ENCODE measurements around the gene MX2. TPM values are rescaled to one million over a fixed set of nuclear protein-coding genes. Genes with fewer than 3 reads are reported as not detected.

The MX2 gene
- total RNA-seq, 2 experiments from 2014 or later, result 9.5 to 10.5 TPM

DNA sequence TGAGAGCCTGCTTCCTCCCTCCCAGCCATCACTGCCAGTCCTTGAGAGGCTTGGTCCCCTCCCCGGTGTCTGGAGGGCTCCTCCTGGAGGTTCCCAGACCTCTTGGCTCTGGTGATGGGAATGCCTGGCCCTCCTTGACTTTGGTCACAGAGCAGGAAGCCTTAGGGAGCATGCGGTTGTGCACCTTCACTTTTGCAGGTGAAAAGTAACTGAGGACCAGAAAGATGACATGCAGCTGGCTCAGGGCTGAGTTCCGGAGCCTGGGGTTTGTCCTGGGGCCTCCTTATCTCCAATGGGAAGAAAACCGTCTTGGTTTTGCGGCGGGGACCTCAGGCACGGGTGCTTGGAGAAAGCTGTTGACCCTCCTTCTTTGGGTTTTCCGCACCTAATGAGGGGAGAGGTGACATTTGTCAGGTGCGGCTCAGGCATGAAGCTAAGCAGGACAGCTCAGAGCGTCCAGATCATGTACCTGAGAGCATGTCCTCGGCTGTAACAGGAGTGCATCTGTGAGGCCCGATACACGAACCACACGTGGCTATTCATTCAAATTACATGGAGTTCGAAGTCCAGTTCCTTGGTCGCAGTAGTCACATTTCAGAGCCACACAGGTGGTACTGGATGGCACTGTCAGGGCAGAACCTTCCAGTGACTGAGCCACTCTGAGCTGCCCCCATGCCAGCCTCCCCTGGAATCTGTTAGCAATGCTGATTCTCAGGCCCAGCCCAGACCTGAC is 608 bp upstream of the MX2 start:
- ChIA-PET CTCF (no interaction called here), POLR2A (interaction anchor here (1.9 kb wide), 1 partner anchor 8 kb away, joined by 6 read pairs; no protein-coding TSS in a partner anchor)

DNA sequence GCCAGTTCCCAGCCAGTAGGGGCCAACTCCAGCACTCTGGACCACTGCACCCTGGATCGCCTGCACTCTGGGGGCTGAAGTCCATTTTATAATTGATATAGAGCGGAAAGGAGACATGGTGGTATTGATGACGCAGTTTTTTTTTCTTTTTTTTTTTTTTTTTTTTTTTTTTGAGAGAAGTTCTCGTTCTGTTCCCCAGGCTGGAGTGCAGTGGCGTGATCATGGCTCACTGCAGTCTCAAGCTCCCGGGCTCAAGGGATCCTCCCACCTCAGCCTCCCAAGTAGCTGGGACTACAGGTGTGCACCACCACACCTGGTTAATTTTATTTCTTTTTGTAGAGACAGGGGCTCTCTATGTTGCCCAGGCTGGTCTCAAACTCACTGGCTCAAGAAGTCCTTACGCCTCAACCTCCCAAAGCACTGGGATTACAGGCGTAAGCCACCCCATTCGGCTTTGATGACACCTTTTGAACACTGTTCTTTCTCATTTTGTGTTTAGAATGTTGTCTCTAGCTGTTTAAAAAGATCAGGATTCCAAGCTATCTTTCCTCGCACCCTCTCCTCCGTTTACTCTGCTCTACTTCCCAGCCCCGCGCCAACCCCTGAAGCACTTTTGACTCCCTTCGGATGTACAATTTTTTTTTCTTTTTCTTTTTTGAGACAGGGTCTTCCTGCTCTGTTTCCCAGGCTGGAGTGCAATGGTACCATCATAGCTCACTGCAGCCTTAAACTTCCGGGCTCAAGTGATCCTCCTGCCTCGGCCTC is 960 bp downstream of the MX2 start:
- ChIA-PET POLR2A (interaction anchor here (0.6 kb wide), 1 partner anchor 57 kb away, joined by 5 read pairs; no protein-coding TSS in a partner anchor), CTCF (interaction anchor here (1.5 kb wide), 1 partner anchor 8 kb away, joined by 5 read pairs; no protein-coding TSS in a partner anchor)

DNA sequence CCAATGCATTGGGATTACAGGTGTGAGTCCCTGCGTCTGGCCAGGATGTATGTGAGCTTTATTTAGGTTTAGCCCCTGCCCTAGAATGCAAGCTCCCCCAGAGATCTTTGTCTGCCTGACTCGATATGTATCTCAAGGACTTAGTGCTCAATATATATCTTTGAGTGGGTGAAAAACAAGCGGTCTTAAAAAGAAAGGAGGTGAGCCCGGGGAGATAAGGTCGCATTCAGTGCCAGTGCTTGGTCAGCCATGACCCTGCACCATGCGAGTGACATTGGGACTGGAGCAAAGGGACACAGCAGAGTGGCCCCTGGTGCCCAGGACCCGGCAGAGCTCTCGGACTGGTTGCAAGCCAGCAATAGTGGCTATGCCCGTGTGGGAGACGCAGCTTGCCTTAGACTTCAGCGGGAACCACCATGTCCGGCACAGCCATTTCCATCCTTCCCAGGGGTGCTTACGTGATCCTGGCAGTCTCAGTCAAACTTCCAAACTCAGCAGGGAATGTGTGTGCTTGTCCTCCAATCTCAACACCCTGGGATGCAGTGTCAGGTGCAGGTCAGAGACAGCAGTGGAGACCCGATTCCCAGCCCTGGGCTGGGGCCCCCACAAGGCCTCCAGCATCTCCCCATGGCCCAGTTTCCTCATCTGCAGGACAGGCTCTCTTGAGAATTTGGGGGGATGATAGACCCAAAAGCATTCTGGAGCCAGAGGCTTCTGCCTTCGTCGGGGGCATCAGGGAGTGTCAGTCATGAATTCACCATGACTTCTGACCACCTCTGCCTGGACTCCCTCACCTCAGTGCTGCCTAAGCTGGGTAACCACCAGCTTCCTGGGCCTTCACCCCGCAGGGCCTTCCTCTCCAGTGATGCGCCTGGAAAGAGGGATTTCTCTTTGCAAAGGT is 1.8 kb downstream of the MX2 start:
- ChIA-PET POLR2A (interaction anchor here (0.6 kb wide), 1 partner anchor 66 kb away, joined by 10 read pairs; no protein-coding TSS in a partner anchor), CTCF (no interaction called here)

DNA sequence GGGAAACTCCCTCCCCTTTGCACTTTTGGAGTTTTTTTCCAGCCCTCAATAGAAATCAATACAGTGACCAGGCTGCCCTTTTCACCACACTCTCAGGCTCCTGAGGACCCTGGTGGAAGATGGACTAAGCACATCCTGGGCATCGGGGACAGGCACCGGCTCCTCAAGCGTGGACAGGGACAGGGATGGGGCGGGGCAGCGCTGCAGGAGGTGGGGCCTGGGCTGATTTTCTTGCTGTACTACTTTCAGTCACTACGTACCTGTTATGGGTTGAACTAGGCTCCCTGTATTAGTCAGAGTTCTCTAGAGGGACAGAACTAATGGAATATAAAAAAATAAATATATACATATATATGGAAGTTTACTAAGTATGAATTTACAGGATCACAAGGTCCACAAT is 2.5 kb downstream of the MX2 start:
- ChIA-PET CTCF (no interaction called here), POLR2A (interaction anchor here (0.6 kb wide), 1 partner anchor 65 kb away, joined by 10 read pairs; no protein-coding TSS in a partner anchor)

DNA sequence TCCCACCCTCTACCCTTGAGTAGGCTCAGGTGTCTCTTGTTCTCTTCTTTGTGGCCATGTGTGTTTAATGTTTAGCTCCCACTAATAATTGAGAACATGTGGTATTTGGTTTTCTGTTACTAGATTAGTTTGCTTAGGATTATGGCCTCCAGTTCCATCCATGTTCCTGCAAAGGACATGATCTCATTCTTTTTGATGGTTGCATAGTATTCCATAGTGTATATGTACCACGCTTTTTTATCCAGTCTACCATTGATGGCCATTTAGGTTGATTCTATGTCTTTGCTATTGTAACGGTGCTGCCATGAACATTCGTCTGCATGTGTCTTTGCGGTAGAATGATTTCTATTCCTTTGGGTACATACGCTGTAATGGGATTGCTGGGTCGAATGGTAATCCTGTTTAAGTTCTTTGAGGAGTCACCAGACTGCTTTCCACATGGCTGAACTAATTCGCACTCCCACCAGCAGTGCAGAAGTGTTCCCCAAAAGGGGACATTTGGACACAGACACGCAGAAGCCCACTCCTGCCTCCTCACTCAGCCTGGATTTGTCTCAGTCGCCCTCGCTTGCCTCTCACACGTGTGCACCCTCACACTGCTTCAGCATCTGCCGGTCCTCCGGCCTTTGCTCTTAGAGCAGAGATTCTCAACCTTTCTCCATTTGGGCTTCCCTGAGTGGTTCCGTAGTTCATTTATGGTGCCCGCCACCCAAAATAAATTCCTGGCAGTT is 3.7 kb downstream of the MX2 start:
- ChIA-PET CTCF (no interaction called here), POLR2A (no interaction called here)

DNA sequence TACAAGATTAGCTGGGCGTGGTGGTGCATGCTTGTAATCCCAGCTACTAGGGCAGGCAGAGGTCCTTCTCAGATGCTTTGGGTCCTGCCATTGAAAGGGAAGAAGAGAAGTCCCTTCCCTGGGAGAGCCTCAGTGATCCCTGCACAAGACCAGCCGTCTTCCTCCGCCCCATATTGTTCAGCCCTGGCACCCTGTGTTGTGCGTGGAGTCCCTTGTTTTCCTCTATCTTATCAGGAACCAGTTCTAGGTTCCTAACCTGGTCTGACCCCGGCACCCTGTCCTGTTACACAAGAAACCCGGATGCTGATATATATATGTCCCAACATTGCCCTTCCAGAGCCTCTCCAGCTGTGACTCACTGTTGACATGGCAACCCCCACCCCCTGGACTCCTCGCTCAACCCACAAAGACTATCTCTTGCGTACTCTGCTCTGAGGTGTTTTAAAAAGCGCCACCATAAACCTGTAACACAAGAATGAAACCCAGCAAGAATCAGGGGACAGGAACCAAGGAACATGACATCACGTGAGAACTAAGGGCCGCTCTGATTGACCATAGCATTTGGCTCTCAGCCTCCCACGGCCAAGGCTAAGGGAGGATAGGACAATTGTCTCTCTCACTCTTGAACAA is 4.8 kb downstream of the MX2 start:
- ChIA-PET CTCF (no interaction called here), POLR2A (no interaction called here)

DNA sequence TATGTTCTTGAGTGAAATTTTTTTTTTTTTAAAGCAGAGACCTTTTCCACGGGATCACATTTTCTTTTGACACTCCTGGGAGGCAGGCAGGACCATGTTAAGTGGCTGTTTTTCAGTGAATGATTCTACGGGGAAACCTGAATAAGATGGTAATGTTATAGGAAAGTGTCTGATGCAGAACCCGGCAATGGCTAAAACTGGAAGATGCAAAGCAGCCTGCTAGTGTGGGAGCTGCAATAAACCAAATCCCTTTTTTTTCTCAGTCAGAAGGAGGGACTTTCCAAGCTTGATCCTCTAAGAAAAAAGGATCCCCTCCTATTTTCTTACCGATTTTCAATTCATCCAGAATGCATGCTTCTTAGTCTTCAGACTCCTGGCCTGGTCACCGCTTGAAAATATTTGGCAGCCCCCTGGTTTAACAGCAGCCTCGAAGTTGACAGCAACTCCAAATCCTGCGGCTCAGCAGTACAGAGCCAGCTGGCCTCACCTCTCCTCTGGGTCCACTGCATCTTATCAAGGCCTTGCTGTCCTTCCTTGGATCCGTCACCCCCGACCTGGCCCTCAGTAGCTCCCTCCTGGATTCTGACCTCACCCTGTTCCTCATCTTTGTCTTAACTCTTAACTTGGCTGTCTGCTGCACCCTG is 5.6 kb downstream of the MX2 start:
- CTCF ChIA-PET, result no interaction called here
- POLR2A ChIA-PET, result no interaction called here

DNA sequence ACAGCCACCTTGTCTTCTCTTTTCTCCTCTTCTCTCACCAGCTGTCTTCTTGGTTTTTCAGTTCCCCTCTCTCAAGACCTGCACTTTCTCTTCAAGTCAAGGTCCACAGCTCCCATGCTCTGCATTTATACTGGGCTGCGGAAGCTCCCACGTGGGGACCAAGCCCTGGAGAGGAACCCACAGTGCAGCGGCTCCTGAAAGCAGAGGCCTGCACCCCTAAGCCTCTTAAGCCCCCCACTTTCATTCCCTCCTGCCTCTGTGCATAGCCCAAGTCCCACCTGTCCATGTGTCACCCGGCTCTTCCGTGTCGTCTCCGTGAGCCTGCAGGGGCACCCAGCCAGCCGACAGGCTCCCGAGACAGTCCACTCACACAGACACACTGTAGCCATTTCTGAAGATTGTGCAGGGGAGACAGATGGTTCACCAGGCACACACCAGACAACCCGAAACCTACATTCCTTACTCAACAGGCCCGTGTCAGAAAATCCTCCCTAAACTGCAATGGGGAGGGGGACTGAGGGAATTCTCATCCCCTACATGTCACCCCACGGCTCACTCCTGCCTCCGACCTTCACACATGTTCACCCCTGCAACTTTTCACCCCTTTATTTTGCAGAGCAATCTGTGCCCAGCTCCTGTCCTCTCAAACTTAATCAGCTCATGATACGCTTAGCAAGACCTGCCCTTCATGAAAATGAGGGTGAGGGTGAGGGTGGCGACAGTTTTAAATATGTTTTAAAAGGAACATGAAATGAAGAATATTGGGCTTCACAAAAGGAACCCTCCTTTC is 6.3 kb downstream of the MX2 start:
- ChIA-PET POLR2A (no interaction called here), CTCF (no interaction called here)

DNA sequence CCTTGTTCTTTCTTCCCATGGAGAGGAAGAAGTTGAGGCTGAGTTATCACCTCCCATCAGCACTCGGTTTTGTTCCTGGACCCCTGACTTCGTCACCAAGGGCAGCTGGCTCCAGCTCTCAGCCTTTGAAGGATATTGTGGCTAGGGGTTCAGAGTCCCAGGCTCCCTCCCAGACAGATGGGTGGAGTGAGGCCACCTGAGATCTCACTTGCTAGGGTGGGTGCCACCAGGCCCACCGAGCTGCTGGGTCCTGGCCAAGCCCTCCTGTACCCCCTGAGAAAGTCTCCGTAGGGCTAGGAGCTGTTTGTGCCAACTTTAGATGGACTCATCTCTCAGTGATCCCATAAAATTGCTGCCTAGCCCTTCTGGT is 6.9 kb downstream of the MX2 start:
- CTCF ChIA-PET, result no interaction called here
- POLR2A ChIA-PET, result interaction anchor here (1.1 to 1.2 kb wide), 2 partner anchors 8 to 57 kb away, joined by 3 to 6 read pairs; partner anchors contain the start of gene MX1

DNA sequence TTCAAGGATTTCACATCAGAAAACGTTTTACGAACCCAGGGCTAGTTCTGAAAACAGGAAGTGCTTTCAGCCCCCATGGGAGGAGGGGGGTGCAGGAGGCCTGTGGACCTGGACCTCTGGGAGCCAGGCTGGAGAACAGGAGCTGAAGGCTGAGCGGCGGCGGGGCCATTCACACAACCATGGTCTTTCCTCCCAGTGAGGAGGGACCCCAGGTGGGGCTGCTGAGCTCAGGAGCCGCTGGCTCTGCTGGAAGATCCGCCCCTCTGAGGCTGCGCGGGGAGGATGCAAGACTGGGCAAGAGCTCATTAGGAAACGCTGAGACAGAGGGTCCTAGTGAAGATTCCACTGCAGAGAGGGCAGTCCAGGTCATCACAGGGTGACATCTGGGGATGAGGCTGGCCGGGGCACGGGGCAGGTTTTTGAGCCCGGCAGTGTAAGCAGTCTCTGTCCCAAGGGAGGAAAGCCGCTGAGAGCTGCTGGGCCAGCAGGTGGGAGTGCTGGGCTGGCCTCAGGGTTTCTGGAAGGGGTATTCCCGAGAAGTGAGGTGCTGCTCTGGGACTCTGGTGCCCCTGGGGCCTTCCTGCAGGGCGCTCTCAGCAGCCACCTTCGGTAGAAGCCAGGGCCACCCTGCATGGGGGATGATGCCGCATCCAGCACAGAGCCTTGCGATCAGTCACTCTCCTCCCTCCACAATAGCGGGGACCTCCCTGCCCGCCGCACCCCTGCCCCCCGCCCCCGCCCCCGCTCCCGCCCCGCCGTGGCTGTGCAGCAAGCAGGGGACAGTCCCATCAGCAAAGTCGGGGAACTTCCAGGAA is 7.5 kb downstream of the MX2 start:
- ChIA-PET CTCF (no interaction called here), POLR2A (interaction anchor here (1.1 to 1.2 kb wide), 2 partner anchors 8 to 56 kb away, joined by 3 to 6 read pairs; partner anchors contain the start of gene MX1)

DNA sequence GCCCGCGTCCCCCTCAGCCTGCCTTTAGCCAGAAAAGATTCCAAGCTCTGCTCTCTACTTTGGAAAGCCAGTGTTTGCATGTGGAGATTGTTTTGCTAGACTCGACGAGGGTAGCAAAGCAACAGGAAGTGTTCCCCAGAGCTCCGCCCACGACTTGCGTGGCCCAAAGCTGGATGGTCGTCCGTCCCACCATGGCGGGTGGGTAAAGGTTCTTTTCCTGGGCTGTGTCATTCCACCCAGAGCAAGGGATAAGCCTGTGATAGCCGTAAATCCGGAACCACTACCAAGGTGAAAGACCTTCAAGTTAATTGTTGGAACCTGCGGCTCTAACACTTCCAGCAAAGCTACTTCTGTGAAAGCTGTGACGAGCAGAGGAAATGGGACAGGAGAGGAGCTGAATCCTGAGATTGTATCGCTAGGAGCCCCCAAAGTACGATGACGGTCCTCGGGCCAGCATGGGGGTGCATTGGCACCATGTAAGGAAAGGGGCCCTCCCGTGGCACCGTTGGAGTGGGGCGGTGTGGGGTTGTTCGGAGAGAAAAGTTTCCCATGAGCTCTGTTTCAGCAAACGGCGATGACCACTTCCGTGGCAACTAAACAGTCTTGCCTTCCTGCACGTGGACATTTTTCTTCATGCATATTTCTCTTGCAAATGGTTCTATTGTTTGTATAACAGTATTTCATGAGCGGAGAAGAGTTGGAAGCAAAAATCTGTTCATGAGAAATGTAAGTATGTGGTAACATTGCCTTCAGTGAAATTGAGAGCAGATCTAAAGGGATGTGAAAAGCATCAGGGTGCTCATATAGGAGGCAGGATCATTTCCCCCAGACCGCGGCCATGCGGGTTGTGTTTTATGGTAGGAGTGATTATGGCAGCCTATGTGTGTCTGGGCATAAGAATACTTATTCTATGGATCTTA is 8.4 kb downstream of the MX2 start:
- CTCF ChIA-PET, result interaction anchor here (1.7 kb wide), 1 partner anchor 8 kb away, joined by 5 read pairs; the partner anchor contains the start of gene MX2
- POLR2A ChIA-PET, result interaction anchor here (0.5 to 1.2 kb wide), 2 partner anchors 9 to 112 kb away, joined by 3 to 6 read pairs; no protein-coding TSS in a partner anchor

DNA sequence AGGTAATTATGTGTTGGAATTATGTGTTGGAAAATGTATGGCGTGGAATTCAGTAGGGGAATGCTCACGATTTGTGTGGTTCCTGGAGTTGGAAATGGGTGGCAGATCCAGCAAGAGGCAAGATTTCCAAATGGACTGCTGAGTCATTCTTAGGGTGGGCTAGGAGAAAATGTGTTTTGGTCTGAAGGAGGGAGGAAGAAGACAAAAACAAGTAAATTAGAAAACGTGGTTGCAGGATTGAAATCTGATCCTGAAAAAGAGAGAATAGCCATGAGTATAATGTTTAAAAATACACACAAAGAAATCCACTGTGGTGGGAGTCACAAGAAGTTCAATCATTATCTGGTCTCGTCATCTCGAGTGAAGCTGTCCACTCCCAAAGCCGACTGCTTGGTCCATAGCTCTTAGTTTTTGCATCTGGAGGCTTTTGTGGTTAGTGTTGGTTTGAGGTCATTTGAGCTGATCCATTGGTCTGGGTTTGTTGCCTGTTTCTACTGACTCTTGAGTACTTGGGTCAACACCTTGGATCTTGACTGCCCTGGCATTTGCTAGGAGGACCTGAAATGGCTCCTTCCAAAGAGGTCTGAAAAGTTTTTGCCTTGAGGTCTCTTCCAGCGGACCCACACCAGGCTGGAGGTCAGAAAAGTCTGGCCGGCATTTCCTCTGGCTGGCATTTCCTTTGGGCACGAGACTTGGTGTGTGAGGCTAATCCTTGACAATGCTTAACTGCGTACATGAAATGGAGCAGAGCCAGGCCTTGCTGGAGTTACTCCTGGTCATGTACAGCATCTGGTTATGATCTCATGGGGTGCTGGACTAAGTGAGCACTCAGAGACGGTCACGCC is 9.2 kb downstream of the MX2 start:
- ChIA-PET CTCF (interaction anchor here (1.7 kb wide), 1 partner anchor 9 kb away, joined by 5 read pairs; the partner anchor contains the start of gene MX2), POLR2A (no interaction called here)

DNA sequence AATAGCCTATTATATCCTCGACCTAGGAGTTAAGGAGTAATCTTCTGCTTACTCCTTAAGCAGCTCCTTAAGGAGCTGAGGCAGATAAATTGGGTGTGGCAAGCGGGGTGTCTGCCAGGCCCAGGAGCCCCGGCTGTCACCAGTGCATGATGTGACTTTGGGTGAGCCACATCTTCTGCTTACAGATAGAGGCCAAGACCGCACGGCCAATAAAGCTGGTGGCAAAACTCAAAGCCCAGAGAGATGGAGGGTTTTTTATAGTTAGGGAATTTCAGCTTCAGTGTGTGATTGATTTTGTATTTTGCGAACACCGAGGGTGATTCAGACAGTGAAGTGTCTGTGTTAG is 9.8 kb downstream of the MX2 start:
- ChIA-PET CTCF (interaction anchor here (1.7 kb wide), 1 partner anchor 9 kb away, joined by 5 read pairs; the partner anchor contains the start of gene MX2), POLR2A (no interaction called here)

DNA sequence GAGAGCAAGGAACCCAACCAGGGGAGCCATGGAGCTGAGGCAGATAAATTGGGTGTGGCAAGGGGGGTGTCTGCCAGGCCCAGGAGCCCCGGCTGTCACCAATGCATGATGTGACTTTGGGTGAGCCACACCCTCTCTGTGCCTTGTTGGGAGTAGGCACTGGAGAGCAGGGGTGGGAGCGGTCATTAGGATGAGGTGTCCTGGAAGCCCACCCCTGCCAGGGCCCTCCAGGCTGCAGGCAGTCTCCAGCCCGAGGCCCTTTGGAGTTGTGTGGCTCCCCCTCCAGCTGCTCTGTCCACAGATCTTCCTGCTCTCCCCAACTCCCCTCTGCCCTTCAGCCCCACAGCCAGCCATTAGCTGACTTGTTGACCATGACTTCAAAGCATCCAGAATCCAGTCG is 11.4 kb downstream of the MX2 start:
- CTCF ChIA-PET, result no interaction called here
- POLR2A ChIA-PET, result no interaction called here

DNA sequence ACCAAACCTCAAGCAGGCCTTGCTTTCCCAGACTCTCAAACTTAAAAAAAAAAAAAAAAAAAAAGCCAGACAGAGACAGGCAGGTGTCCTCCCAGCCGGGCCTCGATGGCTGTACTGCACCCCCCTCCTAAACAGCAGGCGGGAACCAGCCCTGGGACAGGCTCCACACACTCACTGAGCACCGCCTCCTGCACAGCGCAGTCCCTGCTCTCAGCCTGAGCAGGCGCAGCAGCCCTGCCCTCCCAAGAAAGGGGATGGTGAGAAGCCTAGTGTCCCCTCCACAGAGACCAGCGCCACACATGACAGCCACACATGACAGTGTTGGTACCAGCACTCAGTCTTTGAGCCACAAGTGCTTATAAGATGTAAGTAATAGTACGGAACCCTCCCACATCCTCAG is 11.9 kb downstream of the MX2 start:
- POLR2A ChIA-PET, result no interaction called here

More for the DNA sequence above, 11.9 kb downstream of the MX2 start:
- CTCF ChIA-PET, result no interaction called here
